Measurements from ENCODE around the gene COA5.
A peak's percentile ranks its signal among the peaks of the same experiment; 100 is the strongest.

The COA5 gene, protein sequence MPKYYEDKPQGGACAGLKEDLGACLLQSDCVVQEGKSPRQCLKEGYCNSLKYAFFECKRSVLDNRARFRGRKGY

DNA sequence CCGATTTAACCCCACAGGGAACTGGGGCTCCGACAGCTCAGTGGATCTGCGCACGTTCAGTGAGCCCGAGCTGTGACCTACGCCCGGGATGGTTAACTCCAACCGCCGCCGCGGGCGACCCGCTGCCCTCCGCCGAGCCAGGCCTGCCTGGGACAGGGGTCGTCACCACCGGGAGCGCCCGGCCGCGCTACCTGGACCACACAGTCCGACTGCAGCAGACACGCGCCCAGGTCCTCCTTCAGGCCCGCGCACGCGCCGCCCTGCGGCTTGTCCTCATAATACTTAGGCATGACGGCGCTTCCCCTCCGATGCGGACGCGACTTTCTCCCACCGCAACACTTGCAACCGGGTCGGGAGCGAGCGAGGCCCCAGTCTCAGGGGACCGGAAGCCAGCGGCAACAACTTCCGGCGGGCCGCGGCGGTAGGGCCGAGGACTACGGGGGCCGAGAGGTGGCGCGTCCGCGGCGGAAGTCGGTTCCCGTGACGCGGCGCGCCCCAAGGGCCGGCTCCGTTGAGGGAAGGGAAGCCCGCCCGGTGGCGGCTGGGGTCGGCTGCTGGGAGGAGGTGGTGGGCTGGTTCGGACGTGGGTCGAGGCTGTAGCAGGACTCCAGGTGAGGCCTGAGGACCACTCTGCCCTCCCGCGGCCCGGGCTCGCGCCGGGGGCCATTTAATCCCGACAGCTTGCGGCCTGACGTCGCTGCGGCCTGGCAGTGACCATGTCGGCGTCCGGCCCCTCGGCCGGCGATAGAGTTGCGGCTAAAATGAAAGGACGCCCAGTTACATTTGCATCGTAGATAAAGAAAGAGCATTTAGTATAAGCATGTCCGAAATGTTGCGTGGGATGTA lies at the start of gene COA5, which contains the start of gene UNC50:
COA5 (minus strand) TSS at position 397 of the 846 bp plus-strand sequence; CDS start at position 290, 107 bp downstream.
UNC50 (plus strand) TSS at position 474 of the 846 bp plus-strand sequence. CDS start 1,171 bp downstream, outside the sequence.
- peak; percentile 30 to 90 (median 78) for DNase-seq

DNA sequence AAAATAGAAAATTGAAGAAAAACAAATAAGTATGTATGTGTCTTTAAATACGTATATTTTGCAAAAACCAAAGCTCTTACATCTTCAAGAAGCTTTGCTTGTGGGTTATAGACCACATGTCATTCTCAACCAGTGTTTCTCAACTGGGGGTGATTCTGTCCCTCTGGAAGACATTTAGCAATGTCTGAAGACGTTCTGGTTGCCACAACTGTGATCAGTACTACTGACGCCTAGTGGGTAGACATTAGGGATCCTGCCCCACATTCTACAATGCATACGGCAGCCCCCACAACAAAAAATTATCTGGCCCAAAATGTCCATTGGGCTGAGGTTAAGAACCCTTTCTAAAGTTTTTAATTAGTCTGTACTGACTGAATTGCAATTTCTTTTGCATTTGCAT lies 48.5 kb upstream of the COA5 start:
- DNase-seq, result no peak

DNA sequence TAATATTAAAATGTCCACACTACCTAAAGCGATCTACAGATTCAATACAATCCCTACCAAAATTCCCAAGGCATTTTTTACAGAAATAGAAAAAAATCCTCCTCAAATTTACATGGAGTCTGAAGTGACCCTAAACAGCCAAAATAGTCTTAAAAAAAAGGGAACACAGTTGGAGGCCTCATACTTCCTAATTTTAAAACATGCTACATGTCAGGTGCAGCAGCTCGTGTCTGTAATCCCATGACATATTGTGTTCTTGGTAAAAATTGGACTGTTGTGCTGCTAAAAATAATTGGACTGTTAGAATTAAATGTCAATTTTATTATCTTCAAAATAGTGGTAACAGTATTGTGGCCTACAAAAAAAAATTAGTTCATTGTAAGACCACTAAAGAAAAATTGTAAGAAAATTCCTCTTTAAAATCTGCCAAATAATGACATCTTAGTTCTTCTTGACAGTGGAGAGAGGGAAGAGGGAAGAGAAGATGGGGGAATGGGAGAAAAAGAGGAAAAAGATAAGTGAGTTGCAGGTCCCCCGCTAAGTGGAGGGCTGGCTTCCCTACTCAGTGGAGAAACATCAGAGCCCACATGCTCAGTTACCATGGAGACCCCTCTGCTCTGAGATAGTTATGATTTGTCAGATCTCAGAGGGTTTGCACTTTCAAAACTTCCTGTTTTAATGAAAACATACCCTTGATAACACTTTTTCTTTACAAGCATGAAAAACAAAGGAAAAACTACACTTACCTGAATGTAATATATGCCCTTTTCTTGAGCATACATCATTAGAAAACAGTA lies 46.6 kb upstream of the COA5 start:
- DNase-seq, result no peak

DNA sequence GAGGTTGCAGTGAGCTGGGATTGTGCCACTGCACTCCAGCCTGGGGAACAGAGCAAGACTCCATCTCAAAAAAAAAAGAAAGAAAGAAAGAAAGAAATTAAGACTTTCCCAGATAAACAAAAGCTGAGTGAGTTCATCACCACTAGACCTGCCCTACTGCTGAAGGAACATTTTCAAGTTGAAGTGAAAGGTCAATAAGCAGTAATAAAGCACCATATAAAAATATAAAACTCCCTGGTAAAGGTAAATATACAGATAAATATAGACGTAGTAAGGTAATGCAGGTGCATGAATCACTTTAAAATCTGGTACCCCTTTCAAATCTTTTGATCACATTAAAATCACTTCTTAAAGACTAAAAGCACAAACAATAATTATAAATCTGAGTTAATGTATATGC lies 42.7 kb upstream of the COA5 start:
- no peak for DNase-seq

DNA sequence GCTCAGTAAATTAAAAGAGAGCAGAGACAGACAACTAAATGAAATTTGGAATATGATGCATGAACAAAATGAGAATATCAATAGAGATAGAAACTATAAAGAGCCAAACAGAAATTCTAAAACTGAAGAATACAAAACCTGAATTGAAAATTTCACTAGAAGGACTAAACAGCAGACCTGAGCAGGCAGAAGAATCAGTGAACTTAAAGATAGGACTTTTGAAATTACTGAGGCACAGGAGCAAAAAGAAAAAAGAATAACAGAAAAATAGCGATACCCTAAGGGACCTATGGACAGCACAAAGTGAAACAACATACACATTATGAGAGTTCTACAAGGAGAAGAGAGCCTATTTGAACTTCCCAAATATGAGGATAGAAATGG lies 41.7 kb upstream of the COA5 start:
- no peak for DNase-seq

DNA sequence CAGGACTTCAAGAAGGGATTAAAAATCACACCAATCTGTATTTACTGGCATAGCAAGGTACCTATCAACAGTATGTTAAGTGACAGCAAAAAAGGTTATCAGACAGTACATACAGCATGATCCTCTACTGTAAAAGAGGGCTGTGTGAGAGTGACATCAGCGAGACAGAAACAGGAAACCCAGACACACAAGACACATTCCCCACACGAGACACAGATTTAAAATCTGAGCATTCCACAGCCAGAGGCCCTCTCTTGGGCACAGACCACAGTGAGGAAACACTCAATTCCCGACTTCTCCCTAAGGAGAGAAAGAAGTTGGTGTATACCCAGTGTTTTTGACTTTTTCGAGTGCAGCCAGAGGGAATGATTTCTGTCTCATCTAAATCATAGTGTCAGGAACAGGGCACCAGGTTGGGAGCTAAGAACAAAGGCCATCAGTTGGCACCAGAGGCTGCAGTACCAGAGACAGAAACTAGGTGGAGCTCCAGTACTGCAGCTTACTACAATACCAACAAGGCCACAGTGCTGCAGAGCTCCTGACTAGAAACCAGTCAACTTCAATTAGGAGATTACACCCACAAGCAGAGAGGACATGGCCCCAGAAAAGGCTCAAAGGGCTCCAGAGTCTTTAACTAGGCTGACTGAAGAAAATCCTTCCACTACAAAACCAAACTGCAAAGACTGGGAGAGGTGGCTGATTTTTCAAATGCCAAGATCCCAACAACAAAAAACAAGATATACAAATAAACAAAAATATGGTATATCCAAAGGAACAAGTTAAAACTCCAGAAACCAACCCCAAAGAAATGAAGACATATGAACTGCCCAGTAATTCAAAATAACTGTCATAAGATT lies 41.1 kb upstream of the COA5 start:
- peak in 50 of 51 donors; percentile 1 to 88 (median 50) for DNase-seq

DNA sequence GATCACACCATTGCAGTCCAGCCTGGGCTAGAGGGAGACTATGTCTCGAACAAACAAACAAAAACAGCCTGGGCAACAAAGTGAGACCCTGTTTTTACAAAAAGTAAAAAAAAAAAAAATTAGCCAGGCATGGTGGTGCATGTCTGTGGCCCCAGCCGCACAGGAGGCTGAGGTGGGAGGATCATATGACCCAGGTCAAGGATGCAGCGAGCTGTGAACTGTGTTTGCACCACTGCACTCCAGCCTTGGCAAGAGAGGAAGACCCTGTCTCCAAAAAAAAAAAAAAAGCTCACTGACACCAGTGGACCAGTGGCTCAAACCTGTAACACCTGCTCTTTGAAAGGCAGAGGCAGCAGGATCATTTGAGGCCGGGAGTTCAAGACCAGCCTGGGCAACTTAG lies 40.1 kb upstream of the COA5 start:
- DNase-seq, result no peak

DNA sequence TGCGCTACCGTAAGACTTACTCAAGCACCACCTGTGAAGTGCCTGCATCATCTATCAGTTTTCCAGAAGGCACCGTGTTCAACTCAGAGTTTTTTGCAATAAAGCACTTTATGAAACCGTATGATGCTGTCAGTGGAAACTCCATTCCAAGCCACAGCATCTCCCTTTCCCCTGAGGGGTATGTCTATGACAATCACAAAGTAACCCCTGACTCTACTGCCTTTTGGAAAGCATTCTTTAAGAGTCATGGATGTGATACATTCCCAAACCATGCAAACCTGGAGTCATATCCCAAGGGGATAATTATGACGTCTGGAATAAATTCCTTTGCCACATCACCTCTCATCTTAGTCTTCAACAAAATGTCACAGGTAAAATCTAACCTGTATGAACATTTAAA lies 39.3 kb upstream of the COA5 start:
- DNase-seq, result no peak

DNA sequence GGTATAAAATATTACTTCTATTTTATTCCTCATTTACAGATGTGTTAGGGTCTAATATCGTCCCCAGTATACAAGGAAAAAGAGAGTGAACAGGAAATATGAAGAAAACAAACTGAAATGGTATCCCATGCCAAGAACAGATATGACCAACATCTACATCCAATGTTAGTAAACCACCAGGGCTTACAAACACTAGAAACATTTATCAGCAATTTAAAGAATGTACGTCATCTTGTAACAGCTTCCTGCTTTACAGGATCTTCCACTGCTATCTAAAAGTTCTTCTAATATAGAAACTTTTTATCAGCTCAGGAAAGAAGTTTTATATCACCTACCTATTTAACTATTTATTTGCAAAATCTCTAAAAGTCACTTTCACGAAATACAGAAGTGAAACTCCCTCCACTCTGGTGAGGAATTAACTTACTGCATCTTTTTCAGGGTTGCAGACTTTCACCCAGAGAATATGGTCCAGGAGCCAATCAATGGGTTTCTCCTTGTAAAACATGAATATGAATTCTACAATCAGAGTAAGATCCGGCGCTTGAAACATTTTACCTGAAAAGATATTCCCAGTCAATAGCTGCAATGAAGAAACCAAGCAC lies 35.3 kb upstream of the COA5 start:
- no peak for DNase-seq

DNA sequence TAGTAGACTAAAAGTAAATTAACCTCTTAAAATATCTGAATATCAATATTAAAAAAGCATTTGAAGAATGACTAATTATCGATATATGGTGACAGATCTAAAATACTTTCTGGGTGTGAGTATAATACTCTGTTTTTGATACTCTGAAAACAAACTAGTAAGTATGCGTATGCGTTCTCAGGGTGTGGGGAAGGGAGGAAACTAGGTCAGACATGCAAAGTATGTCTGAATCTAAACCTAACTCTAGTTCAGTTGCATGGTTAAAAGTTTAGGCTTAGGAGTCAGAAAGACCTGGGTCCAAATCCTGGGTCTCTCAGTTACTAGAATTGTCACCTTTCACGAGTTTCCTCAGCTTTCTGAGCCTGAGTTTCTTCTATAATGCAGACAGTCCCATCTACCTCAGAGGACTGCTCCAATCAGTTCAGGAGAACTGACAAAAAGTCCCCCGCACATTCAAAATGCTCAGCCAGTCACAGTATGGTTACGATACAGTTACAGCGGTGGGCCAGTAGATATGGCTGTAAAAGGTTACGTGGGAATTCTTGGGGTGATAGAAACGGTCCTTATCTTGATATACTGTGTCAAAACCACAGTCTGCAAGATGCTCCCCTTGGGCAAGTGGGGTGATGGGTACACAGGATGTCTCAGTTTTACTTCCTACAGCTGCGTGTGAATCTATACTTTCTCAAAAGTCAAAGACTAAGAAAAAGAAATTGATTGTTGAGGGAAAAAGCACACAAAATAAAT lies 29.3 kb upstream of the COA5 start:
- DNase-seq, result no peak

DNA sequence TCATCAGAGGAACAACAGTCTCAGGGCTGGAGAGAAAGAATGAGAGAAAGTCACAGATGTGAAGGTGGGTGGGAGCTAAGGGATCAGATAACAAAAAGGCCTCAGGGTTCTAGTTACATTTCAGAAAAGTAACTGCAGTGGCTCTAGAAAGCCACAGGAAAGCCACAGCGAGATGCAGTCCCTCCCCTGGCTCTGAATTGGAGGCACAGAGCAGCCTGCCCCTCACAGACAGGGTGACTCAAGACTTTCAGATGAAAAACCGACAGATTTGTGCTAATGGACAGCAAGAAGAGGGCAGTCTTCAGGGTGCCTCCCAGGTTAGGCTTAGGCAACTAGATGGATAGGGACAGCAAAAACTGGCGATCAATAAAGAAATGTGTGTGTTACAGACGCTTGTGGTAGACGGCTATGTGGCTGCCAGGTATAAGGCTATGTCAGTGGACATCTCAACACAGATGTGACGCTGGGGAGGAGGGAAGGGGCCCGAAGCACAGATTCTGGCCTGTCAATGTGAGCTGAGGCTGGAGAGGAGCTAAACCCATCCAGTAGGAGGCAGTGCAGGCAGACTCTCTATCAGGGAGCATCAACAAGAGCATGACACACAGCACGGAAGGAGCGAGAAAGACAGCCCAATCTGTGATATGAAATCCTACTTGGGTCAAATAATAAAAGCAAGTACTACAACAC lies 26.2 kb upstream of the COA5 start:
- no peak for DNase-seq

DNA sequence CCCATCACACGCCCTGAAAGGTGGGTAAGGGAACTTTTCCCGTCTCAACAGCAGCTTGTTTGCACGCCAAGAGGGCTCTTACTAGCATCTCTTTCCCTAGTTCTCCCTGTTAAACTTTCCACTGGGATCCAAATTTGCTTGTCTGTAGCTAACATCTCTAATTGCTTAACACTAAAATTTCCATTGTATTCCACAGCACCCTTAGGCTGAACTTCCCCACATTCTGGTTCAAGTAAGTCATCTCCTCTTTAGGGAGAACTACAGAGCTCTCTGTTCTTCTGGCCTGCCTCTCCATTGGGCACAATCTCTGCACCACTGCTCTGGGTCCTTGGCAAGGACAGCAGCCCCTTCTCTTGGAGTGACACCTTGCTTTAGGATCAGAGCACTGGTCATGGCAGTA lies 24.0 kb upstream of the COA5 start:
- no peak for DNase-seq

DNA sequence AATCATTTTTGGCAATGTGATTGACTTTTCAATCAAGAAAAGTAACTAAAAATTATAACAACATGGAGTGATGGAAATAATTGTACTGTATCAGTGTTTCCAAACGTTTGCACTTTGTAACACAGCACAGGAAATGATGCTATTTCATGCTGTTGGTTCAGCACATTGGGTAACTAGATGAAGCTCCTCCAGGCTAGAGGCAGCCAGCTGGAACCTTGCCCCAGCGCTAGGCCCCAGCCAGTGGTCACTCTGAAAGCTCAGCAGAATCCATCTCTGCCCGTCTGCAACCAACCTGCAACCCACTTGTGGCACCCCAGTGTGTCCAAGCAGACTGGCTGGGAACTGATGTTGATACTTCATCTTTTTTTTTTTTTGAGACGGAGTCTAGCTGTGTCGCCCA lies 15.3 kb upstream of the COA5 start:
- peak in 5 of 51 donors; percentile 2 to 9 (median 6) for DNase-seq

DNA sequence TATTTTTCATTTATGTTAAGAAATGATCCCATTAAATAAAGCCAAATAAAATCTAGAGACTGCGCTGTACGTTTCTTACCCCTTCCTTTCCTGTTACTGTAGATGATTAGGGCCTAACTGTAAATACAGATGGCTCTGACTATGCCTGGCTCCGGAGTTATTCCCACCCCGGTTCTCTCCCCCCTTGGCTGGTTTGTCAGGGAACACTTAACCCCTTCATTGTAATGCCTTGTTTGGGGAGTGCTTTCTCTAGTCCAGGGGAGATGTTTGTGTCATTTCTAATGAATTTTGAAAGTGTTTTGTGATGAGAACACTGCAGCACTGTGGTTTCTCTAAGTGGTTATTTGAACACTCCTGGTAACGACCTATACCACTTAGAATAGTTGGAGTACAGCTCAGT lies 8.8 kb upstream of the COA5 start:
- DNase-seq, result no peak

DNA sequence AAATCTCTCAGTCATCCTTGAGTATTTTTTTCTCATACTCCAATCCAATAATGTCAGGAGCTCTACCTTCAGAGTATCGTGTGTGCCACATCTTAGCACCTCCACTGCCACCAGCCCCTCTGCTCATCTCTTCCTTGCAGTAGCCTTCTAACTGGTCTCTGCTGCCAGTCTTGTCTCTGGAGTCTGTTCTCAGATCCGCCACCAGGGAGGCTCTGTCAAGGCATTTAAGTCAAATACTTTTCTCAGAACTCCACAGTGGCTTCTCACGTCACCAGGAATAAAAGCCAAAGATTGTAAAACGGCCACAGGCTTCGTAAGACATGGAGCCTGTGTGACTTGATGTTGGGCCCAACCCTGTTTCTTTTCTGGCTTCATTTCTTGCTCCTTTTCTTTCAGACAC lies 7.2 kb upstream of the COA5 start:
- no peak for DNase-seq

DNA sequence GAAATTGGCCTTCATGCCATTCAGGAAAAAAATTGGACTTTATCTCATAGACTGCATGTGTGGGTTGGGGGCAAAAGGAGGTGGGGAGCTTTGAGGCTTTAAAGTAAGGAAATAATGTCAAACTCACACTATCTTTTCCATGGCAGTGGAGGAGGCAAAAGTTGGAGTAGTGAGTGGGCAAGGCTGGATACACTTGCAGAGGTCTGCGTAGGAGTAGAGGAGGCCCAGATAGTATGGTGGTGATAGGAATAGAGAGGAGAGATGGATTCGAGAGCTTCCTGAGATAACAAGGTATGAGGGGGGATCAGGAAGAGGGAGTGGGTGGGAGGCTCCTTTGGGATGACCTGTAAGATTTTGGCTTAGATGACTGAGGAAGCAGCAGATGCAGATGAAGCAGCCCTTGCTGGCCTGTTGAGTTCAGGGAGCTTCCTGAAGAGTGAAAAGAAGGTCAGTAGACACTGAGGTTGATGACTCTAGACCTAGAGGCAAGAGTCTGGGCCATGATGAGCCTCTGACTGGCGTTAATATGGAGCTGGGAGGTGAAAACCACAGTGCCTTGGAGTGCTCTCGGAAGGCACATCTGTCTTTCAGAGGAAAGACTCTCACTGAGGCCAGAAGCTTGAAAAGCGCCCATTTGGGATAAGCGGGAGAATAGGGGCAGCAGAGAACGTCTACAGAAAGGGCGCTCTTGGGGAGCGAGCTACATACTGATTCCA lies 5.9 kb upstream of the COA5 start:
- DNase-seq, result no peak

DNA sequence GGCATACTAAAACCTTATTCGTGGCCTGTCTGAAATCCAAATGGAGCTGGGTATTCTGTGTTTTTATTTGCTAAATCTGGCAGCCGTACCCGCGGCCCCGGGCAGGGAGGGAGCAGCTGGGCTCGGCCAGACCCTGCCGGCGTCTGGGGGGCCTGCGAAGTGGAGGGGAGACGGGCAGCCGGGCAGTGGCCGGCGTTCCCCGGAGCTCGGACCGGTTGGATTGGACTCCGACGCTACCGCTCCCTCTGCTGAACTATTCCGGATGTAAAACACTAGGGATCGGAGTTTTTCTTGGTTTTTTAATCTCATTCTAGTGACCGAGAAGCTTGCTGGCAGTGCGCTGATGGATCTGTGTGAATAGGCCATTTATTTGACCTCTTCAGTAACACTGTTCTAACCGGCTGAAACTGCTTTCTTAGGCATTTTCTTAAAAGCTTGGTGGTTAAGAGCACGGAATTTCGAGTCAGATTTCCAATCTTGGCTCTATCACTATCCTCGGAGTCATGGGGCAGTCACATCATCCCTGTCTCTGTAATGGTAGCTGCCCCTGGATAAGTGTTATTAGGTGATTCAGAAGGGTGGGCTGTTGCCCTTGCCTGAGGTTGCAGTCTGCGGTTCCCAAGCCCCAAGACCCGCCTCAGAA lies 771 bp upstream of the COA5 start:
- peak in 6 of 51 donors; percentile 35 to 50 (median 44) for DNase-seq

DNA sequence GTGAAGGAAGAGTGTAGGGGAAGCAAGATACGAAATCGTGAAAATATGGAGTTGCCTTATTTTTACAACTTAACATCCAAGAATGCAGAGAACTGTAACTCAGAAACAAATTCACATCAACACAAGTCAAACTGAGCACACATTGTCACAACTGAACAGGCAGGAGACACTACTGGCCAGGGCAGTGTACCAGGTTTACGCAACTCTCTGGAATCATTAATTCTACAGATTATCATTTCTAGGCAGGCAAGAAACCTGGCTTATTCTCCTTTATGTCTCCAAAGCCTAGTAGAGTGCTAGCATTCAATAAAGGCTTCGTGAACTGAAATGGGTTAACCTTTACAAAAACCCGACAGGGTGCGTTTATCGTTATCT lies 584 bp downstream of the COA5 start:
- DNase-seq, result no peak

DNA sequence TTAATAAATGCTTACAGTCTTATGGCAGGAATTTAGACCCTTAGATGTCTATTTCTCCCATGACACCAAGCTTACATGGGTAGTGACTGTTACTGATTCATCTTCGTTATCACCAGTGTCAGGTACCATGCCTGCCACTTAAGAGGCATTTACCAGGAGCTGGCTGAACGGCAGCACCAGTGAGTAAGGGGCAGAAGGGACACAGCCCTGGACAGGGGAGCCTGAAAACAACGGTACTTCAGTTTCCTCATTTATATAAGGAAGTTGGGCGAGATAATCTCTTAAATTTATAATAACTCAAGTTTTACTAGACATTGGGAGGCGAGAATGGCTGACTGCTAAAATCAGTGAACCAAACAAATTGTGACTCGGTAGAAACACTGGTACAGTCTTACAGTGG lies 1.2 kb downstream of the COA5 start:
- no peak for DNase-seq

All from hypothalamus (tissue), 51 donors.